ENCODE measurements around the gene NUDCD3.
"Not testable (repeated sequence)": the region's sequence is repeated elsewhere in the genome, so short reads cannot be mapped to it uniquely, and the experiment has no call there.

The NUDCD3 gene

GRCh38 chr7:44517175-44517574, 26.7 kb upstream of the NUDCD3 start:
- DNase-seq (ENCODE audit: low read depth in 2 of 2), result no peak

- DNase-seq (ENCODE audit: low read depth in 2 of 2), result no peak
Observed at GRCh38 chr7:44515590-44516268, 25.3 kb upstream of the NUDCD3 start.

GRCh38 chr7:44512736-44513135, 22.3 kb upstream of the NUDCD3 start:
- DNase-seq (ENCODE audit: low read depth in 2 of 2), result no peak

- no peak for DNase-seq (ENCODE audit: low read depth in 2 of 2)
Observed at GRCh38 chr7:44511863-44512468, 21.5 kb upstream of the NUDCD3 start.

GRCh38 chr7:44511236-44511635, 20.8 kb upstream of the NUDCD3 start:
- no peak for DNase-seq (ENCODE audit: low read depth in 2 of 2)

GRCh38 chr7:44508328-44509030, 18.0 kb upstream of the NUDCD3 start:
- no peak for DNase-seq (ENCODE audit: low read depth in 2 of 2)

GRCh38 chr7:44506592-44507288, 16.3 kb upstream of the NUDCD3 start:
- DNase-seq (ENCODE audit: low read depth in 2 of 2), result not testable (repeated sequence)

GRCh38 chr7:44505595-44505994, 15.1 kb upstream of the NUDCD3 start:
- no peak for DNase-seq (ENCODE audit: low read depth in 2 of 2)

GRCh38 chr7:44498230-44498954, 7.9 kb upstream of the NUDCD3 start:
- DNase-seq (ENCODE audit: low read depth in 2 of 2), result no peak

GRCh38 chr7:44497155-44498027, 6.9 kb upstream of the NUDCD3 start:
- DNase-seq (ENCODE audit: low read depth in 2 of 2), result no peak

- DNase-seq (ENCODE audit: low read depth in 2 of 2), result no peak
Observed at GRCh38 chr7:44496385-44496784, 5.9 kb upstream of the NUDCD3 start.

GRCh38 chr7:44494960-44495359, 4.5 kb upstream of the NUDCD3 start:
- no peak for DNase-seq (ENCODE audit: low read depth in 2 of 2)

- DNase-seq (ENCODE audit: low read depth in 2 of 2), result no peak
Observed at GRCh38 chr7:44491229-44491628, 771 bp upstream of the NUDCD3 start.

- DNase-seq (ENCODE audit: low read depth in 2 of 2), result peak in 1 of 2 donors; percentile 3
Observed at GRCh38 chr7:44489955-44490350, 505 bp downstream of the NUDCD3 start.

- no peak for DNase-seq (ENCODE audit: low read depth in 2 of 2)
Observed at GRCh38 chr7:44488955-44489354, 1.5 kb downstream of the NUDCD3 start.

GRCh38 chr7:44486693-44487092, 3.8 kb downstream of the NUDCD3 start:
- DNase-seq (ENCODE audit: low read depth in 2 of 2), result no peak

GRCh38 chr7:44486001-44486400, 4.5 kb downstream of the NUDCD3 start:
- no peak for DNase-seq (ENCODE audit: low read depth in 2 of 2)

GRCh38 chr7:44484482-44485313, 5.8 kb downstream of the NUDCD3 start:
- DNase-seq (ENCODE audit: low read depth in 2 of 2), result no peak

GRCh38 chr7:44482502-44483485, 7.7 kb downstream of the NUDCD3 start:
- DNase-seq (ENCODE audit: low read depth in 2 of 2), result no peak

All from stimulated activated CD8-positive, alpha-beta memory T cell treated with anti-CD3 and anti-CD28 coated beads, Interleukin-7, amount 100 ng/mL, for 1 hour (primary cell).